ENCODE data around the gene PTGR3. TPM values are rescaled to one million over a fixed set of nuclear protein-coding genes. Genes with fewer than 3 reads are reported as not detected.

The PTGR3 gene
- polyA plus RNA-seq, 1 donor: 46.9 TPM

DNA sequence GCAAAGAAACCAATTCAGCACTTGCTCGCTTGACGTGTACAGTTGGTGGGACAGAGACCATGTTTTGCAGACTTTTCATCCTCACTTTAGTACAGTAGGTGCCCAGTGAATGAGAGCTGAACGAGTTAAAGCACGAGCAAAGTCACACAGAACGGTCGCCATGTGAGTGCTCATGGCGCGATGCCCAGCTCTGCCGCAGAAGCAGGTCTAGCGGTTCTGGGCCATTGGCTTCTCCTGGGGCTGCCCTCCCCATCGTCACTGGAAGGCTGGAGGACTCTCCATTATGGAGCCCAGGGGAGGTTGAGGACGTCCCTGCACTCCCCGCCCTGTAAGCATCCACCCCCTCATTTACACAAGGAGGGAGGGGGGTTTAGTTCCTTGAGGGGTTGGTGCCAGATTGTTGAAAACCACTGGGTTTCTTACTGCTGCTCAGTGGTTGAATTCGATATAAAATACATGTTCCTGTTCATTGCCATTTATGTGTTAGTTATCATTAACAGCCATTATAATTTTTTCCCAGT lies 24.9 kb downstream of the PTGR3 start:
- no peak for DNase-seq
- Histone ChIP-seq H3K9me3 (ENCODE audit: control insufficient read depth, low read depth, low read length) (no peaks in the 10 kb centered on the region), H3K27me3 (ENCODE audit: control insufficient read depth, insufficient read depth, low read length) (no peaks in the 10 kb centered on the region), H3K27ac (ENCODE audit: low read length) (no peak overlapping the region), H3K36me3 (ENCODE audit: control insufficient read depth, insufficient read depth, low read length) (no peaks in the 10 kb centered on the region), H3K4me3 (ENCODE audit: low read length) (no peak overlapping the region), H3K4me1 (ENCODE audit: control insufficient read depth, insufficient read depth, low read length) (no peaks in the 10 kb centered on the region)
- 100% methylated on average over 1 of the region's 14 CpGs for WGBS (ENCODE audit: insufficient coverage, low lambda C conversion rate)

DNA sequence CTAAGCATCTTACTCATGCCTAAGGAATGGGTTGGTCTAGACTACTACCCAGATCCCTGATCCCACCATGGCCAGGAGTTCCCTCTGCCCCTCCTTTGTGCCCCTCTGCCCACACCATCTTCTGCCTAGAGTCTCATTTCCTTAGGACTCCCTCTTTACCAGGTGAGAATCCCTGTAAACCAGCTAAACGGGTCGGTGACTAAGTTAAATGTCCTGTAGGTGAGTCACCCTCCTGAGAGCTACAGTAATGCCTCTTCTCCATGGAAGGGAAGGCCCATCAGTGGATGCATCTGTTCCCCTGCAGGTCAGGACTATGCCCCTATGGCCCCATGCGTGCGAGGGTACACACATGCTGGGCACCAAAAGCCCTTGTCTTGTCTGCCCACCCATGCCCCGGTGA lies 25.4 kb downstream of the PTGR3 start:
- H3K4me3 ChIP-seq (ENCODE audit: low read length): no peak overlapping the region

DNA sequence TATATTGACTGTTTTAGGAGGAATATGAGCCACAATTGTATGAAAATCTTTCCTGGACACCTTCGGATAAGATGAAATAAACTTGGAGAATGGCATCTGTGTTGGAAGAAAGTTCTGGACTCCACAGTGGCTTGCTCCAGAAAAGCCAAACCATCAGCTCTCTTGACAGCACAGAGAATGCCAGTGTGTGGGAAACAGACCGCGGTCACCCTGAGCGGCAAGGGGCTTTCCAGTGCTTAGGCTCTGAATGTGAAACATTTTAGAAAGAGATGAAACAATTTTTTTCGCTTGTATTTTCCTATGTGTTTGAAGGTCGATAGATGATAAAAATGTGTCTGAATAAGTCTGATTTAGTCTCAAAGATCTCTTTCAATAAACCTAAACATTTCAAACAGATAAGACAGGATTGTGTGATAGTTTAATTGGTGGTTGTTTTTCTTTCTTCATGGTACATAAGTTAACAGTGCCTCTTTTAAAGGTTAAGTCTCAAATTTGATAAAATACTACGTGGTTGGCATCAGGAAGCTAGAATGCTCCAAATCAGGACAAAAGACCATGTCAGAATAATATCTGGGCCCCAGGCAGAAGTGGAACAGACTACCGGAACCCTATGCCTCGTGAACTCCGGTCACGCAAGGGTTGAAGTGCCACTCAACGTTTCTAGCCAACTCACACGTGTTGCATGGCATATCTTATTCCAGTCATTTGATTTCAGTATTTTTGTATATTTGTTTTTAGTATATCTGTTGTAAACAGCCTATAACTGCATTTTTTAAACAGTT lies 28.9 kb downstream of the PTGR3 start:
- no peaks in the 10 kb centered on the region for H3K36me3 ChIP-seq (ENCODE audit: control insufficient read depth, insufficient read depth, low read length)
- H3K4me1 ChIP-seq (ENCODE audit: control insufficient read depth, insufficient read depth, low read length): no peaks in the 10 kb centered on the region
- H3K27me3 ChIP-seq (ENCODE audit: control insufficient read depth, insufficient read depth, low read length): no peaks in the 10 kb centered on the region
- H3K27ac ChIP-seq (ENCODE audit: low read length): no peak overlapping the region
- no peaks in the 10 kb centered on the region for H3K9me3 ChIP-seq (ENCODE audit: control insufficient read depth, low read depth, low read length)
- 89% methylated on average over 11 of the region's 13 CpGs for WGBS (ENCODE audit: insufficient coverage, low lambda C conversion rate)
- DNase-seq: no peak
- no peak overlapping the region for H3K4me3 ChIP-seq (ENCODE audit: low read length)

More for the DNA sequence above, 25.4 kb downstream of the PTGR3 start:
- Histone ChIP-seq H3K27ac (ENCODE audit: low read length) (no peak overlapping the region), H3K36me3 (ENCODE audit: control insufficient read depth, insufficient read depth, low read length) (no peaks in the 10 kb centered on the region), H3K4me1 (ENCODE audit: control insufficient read depth, insufficient read depth, low read length) (no peaks in the 10 kb centered on the region), H3K9me3 (ENCODE audit: control insufficient read depth, low read depth, low read length) (no peaks in the 10 kb centered on the region), H3K27me3 (ENCODE audit: control insufficient read depth, insufficient read depth, low read length) (no peaks in the 10 kb centered on the region)
- DNase-seq: no peak
- 50% methylated on average over 2 of the region's 5 CpGs for WGBS (ENCODE audit: insufficient coverage, low lambda C conversion rate)

DNA sequence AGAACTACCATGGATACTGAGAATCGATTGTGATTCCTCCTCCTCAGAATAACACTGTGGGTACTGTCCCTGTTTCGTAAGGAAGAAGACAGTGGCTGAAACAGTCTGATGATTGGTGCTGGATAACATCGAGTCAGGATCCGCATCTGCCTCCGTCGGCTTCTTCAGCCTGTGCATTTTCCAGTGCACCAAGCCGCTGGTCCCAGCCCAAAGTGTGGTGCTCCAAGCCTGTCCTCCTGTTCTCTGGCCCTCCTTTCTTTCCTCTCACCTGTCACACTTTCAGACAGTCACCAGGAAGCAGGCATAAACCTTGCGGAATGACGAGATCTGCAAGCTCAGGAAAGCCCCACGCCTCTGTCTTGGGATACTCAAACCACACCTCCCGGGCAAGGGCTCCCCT lies 30.6 kb downstream of the PTGR3 start:
- no peaks in the 10 kb centered on the region for H3K9me3 ChIP-seq (ENCODE audit: control insufficient read depth, low read depth, low read length)
- DNase-seq: no peak
- no peak overlapping the region for H3K4me3 ChIP-seq (ENCODE audit: low read length)
- H3K36me3 ChIP-seq (ENCODE audit: control insufficient read depth, insufficient read depth, low read length): no peaks in the 10 kb centered on the region
- no peaks in the 10 kb centered on the region for H3K4me1 ChIP-seq (ENCODE audit: control insufficient read depth, insufficient read depth, low read length)
- H3K27me3 ChIP-seq (ENCODE audit: control insufficient read depth, insufficient read depth, low read length): no peaks in the 10 kb centered on the region
- 92% methylated on average over 5 of the region's 11 CpGs for WGBS (ENCODE audit: insufficient coverage, low lambda C conversion rate)
- H3K27ac ChIP-seq (ENCODE audit: low read length): no peak overlapping the region

DNA sequence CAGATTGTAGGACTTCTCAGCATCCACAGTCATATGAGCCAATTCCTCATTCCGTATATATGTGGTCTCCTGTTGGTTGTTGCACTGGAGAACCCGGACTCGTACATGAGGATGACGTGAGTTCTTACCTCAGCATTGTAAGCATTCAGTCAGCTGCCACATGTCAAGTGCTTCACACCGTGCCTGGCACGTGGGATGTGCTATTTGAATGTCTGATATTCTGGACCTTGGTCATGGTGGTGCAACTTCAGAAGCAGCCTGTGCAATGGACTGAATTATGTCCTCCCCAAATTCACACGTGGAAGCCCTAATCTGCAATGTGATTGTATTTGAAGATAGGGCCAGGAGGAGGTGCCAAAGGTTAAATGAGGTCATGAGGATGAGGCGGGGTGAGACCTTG lies 32.1 kb downstream of the PTGR3 start:
- H3K9me3 ChIP-seq (ENCODE audit: control insufficient read depth, low read depth, low read length): no peaks in the 10 kb centered on the region
- no peak for DNase-seq
- no CpG with 5 or more reads among the region's 8 CpGs for WGBS (ENCODE audit: insufficient coverage, low lambda C conversion rate)
- no peak overlapping the region for H3K27ac ChIP-seq (ENCODE audit: low read length)
- peaks cover 3% of the 10 kb centered on the region for H3K4me1 ChIP-seq (ENCODE audit: control insufficient read depth, insufficient read depth, low read length)
- H3K4me3 ChIP-seq (ENCODE audit: low read length): no peak overlapping the region
- H3K36me3 ChIP-seq (ENCODE audit: control insufficient read depth, insufficient read depth, low read length): no peaks in the 10 kb centered on the region
- no peaks in the 10 kb centered on the region for H3K27me3 ChIP-seq (ENCODE audit: control insufficient read depth, insufficient read depth, low read length)

DNA sequence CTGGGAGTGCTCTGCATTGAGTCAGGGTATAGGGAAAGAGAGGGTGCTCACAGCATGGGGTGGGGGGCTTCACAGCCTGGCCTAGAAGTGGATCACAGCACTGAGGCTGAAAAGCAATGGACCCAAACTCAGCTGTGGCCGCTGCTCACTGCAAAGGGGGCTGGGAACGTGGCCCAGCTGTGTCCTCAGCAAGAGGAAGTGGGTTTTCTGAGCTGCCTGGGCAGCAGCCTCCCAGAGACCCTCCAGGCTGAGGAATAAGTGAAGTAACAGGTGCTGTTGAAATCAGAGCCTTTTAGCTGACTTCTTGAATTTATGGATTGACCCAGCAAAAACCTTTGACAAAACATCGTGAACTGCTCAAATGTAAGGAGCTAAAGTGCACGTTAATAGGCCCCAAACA lies 35.2 kb downstream of the PTGR3 start:
- Histone ChIP-seq H3K27ac (ENCODE audit: low read length) (no peak overlapping the region), H3K36me3 (ENCODE audit: control insufficient read depth, insufficient read depth, low read length) (no peaks in the 10 kb centered on the region), H3K9me3 (ENCODE audit: control insufficient read depth, low read depth, low read length) (peaks cover 5% of the 10 kb centered on the region), H3K4me1 (ENCODE audit: control insufficient read depth, insufficient read depth, low read length) (peaks cover 3% of the 10 kb centered on the region), H3K27me3 (ENCODE audit: control insufficient read depth, insufficient read depth, low read length) (no peaks in the 10 kb centered on the region), H3K4me3 (ENCODE audit: low read length) (no peak overlapping the region)
- no peak for DNase-seq
- WGBS (ENCODE audit: insufficient coverage, low lambda C conversion rate): 90% methylated on average over 2 of the region's 4 CpGs

DNA sequence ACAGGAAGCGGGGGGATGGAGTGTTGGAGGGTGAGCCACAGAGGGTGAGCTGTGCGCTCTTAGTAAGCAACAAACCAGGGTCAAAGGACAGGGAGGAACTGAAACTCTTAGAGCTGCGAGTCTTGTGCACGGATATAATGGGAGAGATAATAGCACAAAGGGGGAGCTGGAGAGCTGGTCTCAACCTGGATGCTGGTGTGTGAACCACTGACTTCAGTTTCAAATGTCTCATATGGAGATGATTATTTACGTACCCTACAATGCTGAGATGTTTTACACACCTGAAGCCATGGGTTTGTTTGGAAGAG lies 35.9 kb downstream of the PTGR3 start:
- WGBS (ENCODE audit: insufficient coverage, low lambda C conversion rate): no CpG with 5 or more reads among the region's 5 CpGs

DNA sequence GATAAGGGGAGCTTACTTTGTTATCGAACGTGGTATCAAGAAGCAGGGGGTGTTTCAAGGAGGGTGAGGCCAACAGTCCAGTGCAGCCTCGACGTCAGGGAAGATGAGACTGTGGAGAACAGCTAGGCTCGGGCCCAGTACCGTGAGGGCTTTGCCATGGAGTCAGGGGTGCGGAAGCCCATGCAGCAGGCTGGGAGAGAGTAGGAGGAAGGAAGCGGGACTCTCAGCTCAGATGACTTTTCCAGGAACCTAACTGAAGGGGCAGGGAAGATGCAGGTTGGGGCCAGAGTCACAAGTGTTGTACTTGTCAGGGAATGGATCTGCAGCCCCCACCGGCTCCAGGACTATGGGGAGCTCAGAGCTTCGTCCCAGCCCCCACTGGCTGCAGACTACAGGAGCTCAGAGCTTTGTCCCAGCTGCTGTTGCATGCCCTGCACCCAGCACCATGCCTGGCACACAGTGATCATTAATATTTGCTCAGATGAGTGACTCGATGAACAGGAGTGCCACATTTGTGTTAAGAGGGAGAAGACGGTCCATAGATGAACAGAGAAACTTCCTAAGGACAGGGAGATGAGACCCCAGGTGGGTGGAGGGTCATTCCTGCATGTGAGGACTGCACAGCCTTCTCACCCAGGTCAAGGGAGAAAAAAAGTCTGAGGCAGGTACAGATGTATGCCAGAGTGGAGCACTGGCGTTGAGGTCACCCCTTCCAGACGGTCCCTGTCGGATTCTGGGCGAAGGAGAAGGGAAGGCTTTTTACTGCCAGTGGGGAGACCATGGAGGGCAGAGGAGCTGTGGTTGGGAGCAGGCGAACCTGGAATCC lies 36.4 kb downstream of the PTGR3 start:
- 80% methylated on average over 1 of the region's 17 CpGs for WGBS (ENCODE audit: insufficient coverage, low lambda C conversion rate)
- Histone ChIP-seq H3K4me3 (ENCODE audit: low read length) (no peak overlapping the region), H3K9me3 (ENCODE audit: control insufficient read depth, low read depth, low read length) (peaks cover 5% of the 10 kb centered on the region), H3K27ac (ENCODE audit: low read length) (no peak overlapping the region), H3K36me3 (ENCODE audit: control insufficient read depth, insufficient read depth, low read length) (no peaks in the 10 kb centered on the region), H3K4me1 (ENCODE audit: control insufficient read depth, insufficient read depth, low read length) (peaks cover 3% of the 10 kb centered on the region), H3K27me3 (ENCODE audit: control insufficient read depth, insufficient read depth, low read length) (no peaks in the 10 kb centered on the region)
- DNase-seq: no peak

More for the DNA sequence above, 35.9 kb downstream of the PTGR3 start:
- DNase-seq: peak; percentile 23 to 73
- Histone ChIP-seq H3K4me1 (ENCODE audit: control insufficient read depth, insufficient read depth, low read length) (peaks cover 3% of the 10 kb centered on the region), H3K9me3 (ENCODE audit: control insufficient read depth, low read depth, low read length) (peaks cover 5% of the 10 kb centered on the region), H3K36me3 (ENCODE audit: control insufficient read depth, insufficient read depth, low read length) (no peaks in the 10 kb centered on the region), H3K4me3 (ENCODE audit: low read length) (no peak overlapping the region), H3K27ac (ENCODE audit: low read length) (no peak overlapping the region), H3K27me3 (ENCODE audit: control insufficient read depth, insufficient read depth, low read length) (no peaks in the 10 kb centered on the region)

DNA sequence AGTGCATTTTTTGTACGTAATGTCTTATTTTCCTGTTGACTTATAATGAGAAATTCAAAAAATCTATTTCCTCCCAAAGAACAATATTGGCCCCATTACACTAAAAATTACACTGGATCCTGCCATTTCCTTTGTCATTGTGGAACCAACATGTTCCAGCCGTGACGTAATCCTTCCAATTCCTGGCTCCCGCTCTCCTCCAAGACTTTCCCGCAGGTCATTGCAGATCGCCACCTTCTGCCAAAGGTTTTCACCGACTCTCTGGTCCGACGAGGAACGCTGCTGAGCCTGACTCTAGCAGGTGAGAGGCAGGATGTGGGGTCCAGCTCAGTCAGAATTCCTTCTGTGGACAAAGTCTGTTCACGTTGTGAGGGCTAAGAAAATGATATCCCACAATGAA lies 38.0 kb downstream of the PTGR3 start:
- Histone ChIP-seq H3K36me3 (ENCODE audit: control insufficient read depth, insufficient read depth, low read length) (no peaks in the 10 kb centered on the region), H3K4me3 (ENCODE audit: low read length) (no peak overlapping the region), H3K27ac (ENCODE audit: low read length) (no peak overlapping the region), H3K27me3 (ENCODE audit: control insufficient read depth, insufficient read depth, low read length) (no peaks in the 10 kb centered on the region), H3K9me3 (ENCODE audit: control insufficient read depth, low read depth, low read length) (peaks cover 5% of the 10 kb centered on the region), H3K4me1 (ENCODE audit: control insufficient read depth, insufficient read depth, low read length) (peaks cover 3% of the 10 kb centered on the region)
- WGBS (ENCODE audit: insufficient coverage, low lambda C conversion rate): 100% methylated on average over 1 of the region's 11 CpGs
- no peak for DNase-seq

DNA sequence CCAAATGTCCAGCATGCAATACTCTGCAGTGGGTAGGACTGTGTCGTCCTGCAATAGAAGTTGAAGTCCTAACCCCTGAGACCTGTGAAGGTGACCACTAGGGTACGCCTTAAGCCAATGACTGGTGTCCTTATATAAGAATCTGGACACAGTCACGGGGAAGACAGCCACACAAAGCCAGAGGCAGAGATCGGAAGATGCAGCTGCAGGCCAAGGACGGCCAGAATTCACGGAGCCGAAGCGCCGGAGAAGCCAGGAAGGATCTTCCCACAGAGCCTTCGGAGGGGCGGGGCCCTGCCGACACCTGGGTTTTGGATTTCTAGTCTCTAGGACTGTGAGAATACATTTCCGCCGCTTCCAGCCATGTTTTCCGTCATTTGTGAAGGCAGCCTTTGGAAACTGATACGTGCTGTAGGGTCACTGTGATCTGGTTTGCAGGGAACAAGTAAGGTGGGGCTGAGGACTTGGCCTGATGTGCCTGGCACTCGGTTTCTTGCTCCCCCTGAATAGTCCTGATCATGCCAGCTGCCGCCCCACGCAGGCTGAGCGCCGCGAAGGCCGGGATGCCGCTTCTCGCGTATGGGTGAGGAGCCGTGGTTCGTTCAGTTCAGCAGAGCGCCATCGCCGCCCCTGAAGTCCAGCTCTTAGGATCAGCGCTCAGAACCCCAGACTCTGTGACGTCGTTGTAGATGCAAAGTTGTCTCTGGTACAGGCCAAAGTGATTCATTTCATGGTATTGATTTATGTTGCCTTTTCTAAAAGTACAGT lies 38.7 kb downstream of the PTGR3 start:
- Histone ChIP-seq H3K9me3 (ENCODE audit: control insufficient read depth, low read depth, low read length) (peaks cover 5% of the 10 kb centered on the region), H3K27ac (ENCODE audit: low read length) (no peak overlapping the region), H3K36me3 (ENCODE audit: control insufficient read depth, insufficient read depth, low read length) (no peaks in the 10 kb centered on the region), H3K4me3 (ENCODE audit: low read length) (no peak overlapping the region), H3K27me3 (ENCODE audit: control insufficient read depth, insufficient read depth, low read length) (no peaks in the 10 kb centered on the region), H3K4me1 (ENCODE audit: control insufficient read depth, insufficient read depth, low read length) (peaks cover 3% of the 10 kb centered on the region)
- DNase-seq: no peak
- no CpG with 5 or more reads among the region's 34 CpGs for WGBS (ENCODE audit: insufficient coverage, low lambda C conversion rate)

Data from large intestine (tissue), 3 donors.